Neural progenitor cell (in vitro differentiated cells): ENCODE data around the gene DTYMK.

ENCODE experiments used
- EZH2 ChIP-seq: fragments of 200-600 bp; sonication (generic); IDR thresholded peaks from 2 replicates; pipeline ENCODE4 v1.6.1; 2017; ENCODE audit warnings: antibody characterized with exemption, mild to moderate bottlenecking, moderate library complexity
- EZH2phosphoT487 ChIP-seq: fragments of 200-600 bp; sonication (generic); IDR thresholded peaks from 2 replicates; pipeline ENCODE4 v1.6.1; 2017; ENCODE audit warnings: antibody characterized with exemption
- TF ChIP-seq, protein P1 (sequence below): fragments of 200-600 bp; sonication (generic); IDR thresholded peaks from 2 replicates; pipeline ENCODE4 v1.5.1; 2017; ENCODE audit warnings: antibody characterized with exemption, mild to moderate bottlenecking

DNA sequence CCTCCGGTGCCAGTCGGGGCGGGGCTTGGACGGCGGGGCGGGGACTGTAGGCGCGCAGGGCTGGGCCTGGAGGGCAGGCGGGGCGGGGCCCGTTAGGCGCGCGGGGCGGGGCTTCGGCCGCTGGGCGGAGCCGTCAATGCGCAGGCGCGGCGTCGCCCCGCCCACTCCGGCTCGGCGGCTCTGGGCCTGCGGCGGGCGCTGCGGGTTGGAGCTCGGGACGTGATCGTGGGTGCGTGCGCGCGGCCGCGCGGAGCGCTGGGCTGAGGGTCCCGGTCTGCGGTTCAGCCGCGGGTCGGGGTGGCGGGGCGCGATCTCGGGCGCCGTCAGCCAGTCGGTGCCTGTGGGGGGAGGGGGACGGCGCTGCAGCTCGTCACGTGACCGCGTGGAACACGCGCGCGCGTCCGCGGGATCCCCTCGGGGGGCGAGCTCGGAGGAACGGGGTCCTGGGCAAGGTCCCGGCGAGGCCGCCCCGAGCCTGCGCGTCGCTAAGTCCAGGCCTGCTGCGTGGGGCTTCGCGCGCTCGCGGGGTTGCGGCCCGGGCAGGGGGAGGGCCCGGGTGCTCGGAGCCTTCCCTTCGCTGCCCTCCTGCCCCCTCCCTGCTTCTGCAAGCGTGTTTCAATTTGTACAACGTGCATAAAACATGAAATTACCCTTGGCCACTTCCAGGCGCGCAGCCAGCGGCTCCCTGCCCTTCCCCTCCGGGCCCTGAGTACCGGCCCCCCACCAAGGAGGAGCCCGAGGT is 48.0 kb upstream of the DTYMK start, which contains the start of gene D2HGDH:
- TF ChIP-seq, protein P1, sequence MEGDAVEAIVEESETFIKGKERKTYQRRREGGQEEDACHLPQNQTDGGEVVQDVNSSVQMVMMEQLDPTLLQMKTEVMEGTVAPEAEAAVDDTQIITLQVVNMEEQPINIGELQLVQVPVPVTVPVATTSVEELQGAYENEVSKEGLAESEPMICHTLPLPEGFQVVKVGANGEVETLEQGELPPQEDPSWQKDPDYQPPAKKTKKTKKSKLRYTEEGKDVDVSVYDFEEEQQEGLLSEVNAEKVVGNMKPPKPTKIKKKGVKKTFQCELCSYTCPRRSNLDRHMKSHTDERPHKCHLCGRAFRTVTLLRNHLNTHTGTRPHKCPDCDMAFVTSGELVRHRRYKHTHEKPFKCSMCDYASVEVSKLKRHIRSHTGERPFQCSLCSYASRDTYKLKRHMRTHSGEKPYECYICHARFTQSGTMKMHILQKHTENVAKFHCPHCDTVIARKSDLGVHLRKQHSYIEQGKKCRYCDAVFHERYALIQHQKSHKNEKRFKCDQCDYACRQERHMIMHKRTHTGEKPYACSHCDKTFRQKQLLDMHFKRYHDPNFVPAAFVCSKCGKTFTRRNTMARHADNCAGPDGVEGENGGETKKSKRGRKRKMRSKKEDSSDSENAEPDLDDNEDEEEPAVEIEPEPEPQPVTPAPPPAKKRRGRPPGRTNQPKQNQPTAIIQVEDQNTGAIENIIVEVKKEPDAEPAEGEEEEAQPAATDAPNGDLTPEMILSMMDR: no peak
- TF ChIP-seq EZH2: no peak
- TF ChIP-seq EZH2phosphoT487: no peak
